ENCODE measurements around the gene CEP170B.

The CEP170B gene

DNA sequence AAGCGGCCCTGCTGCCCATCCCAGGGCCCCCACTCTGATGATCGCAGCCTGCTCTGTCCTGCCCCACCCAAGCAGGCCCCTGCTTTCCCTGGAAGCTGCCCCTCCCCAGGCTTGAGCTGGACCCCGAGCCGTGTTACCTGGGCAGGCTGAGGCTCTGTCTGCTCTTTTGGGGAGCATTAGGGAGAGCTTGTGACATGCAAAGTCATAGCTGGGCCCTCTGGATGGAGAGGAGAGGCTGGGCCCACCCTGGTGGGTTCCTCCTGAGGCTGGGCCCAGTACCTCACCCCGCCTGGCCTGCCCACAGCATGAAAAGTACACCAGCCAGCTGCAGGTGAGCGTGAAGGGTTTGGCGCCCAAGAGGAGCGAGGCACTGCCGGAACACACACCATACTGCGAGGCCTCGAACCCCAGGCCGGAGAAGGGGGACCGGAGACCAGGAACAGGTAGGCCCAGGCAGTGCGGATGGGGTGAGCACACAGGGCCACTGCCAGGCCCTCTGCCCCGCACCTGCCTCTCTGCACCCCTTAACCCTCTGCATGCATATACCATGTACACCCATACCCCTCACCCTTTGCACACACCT, 15.0 kb downstream of the CEP170B start:
- H3K27me3 ChIP-seq (ENCODE audit: insufficient read depth, poor library complexity, severe bottlenecking) = peaks cover 10% of the 10 kb centered on the region
- TF ChIP-seq, protein P1, sequence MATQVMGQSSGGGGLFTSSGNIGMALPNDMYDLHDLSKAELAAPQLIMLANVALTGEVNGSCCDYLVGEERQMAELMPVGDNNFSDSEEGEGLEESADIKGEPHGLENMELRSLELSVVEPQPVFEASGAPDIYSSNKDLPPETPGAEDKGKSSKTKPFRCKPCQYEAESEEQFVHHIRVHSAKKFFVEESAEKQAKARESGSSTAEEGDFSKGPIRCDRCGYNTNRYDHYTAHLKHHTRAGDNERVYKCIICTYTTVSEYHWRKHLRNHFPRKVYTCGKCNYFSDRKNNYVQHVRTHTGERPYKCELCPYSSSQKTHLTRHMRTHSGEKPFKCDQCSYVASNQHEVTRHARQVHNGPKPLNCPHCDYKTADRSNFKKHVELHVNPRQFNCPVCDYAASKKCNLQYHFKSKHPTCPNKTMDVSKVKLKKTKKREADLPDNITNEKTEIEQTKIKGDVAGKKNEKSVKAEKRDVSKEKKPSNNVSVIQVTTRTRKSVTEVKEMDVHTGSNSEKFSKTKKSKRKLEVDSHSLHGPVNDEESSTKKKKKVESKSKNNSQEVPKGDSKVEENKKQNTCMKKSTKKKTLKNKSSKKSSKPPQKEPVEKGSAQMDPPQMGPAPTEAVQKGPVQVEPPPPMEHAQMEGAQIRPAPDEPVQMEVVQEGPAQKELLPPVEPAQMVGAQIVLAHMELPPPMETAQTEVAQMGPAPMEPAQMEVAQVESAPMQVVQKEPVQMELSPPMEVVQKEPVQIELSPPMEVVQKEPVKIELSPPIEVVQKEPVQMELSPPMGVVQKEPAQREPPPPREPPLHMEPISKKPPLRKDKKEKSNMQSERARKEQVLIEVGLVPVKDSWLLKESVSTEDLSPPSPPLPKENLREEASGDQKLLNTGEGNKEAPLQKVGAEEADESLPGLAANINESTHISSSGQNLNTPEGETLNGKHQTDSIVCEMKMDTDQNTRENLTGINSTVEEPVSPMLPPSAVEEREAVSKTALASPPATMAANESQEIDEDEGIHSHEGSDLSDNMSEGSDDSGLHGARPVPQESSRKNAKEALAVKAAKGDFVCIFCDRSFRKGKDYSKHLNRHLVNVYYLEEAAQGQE (IDR thresholded peaks at IDR 0.05; ENCODE audit: insufficient replicate concordance, low read depth) = no peak
- no peak for TF ChIP-seq GABPA (IDR thresholded peaks at IDR 0.05; ENCODE audit: low read depth)
- no peak for TF ChIP-seq POLR2AphosphoS5 (IDR thresholded peaks at IDR 0.05; ENCODE audit: low read depth)
- TF ChIP-seq SPI1 (IDR thresholded peaks at IDR 0.05; ENCODE audit: borderline replicate concordance, low read depth) = no peak
- TF ChIP-seq, protein P2, sequence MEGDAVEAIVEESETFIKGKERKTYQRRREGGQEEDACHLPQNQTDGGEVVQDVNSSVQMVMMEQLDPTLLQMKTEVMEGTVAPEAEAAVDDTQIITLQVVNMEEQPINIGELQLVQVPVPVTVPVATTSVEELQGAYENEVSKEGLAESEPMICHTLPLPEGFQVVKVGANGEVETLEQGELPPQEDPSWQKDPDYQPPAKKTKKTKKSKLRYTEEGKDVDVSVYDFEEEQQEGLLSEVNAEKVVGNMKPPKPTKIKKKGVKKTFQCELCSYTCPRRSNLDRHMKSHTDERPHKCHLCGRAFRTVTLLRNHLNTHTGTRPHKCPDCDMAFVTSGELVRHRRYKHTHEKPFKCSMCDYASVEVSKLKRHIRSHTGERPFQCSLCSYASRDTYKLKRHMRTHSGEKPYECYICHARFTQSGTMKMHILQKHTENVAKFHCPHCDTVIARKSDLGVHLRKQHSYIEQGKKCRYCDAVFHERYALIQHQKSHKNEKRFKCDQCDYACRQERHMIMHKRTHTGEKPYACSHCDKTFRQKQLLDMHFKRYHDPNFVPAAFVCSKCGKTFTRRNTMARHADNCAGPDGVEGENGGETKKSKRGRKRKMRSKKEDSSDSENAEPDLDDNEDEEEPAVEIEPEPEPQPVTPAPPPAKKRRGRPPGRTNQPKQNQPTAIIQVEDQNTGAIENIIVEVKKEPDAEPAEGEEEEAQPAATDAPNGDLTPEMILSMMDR (IDR thresholded peaks at IDR 0.05; ENCODE audit: insufficient read depth, low read length) = no peak
- DNase-seq (ENCODE audit: low read depth in 1 of 2, low spot score in 1 of 2) = no peak
- no peak overlapping the region for H3K27ac ChIP-seq (replicated peaks)
- H3K4me3 ChIP-seq (replicated peaks; ENCODE audit: insufficient read depth, low read length) = no peak overlapping the region

DNA sequence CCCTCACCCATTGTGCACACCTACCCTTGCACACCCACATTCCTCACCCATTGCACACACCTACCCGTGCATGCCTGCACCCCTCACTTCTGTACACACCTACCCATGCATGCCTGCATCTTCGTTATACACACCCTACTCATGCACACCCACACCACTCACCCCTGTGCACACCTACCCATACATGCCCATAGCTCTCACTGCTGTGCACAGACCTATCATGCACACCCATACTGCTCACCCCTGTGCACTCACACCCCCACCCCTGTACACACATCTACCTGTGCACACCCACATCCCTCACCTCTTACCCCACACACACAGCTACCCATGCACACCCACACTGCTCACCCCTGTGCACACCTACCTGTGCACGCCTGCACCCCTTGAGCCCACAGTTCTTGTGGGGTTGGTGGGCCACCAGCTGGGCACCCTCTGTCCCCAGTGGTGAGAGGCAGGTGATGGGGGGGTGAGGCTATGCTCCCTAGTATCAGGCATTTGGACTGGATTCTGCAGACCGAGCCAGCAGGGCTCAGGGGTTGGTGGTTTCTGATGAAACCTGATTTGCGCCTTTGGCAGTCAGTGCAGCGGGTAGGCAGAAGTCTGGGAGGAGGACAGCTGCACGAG, 15.6 kb downstream of the CEP170B start:
- no peak overlapping the region for H3K4me3 ChIP-seq (replicated peaks; ENCODE audit: insufficient read depth, low read length)
- TF ChIP-seq GABPA (IDR thresholded peaks at IDR 0.05; ENCODE audit: low read depth) (no peak), POLR2AphosphoS5 (IDR thresholded peaks at IDR 0.05; ENCODE audit: low read depth) (no peak)
- TF ChIP-seq, protein P1 (IDR thresholded peaks at IDR 0.05; ENCODE audit: insufficient replicate concordance, low read depth) = no peak
- no peak overlapping the region for H3K27ac ChIP-seq (replicated peaks)
- DNase-seq (ENCODE audit: low read depth in 1 of 2, low spot score in 1 of 2) = no peak
- H3K27me3 ChIP-seq (ENCODE audit: insufficient read depth, poor library complexity, severe bottlenecking) = peaks cover 10% of the 10 kb centered on the region

DNA sequence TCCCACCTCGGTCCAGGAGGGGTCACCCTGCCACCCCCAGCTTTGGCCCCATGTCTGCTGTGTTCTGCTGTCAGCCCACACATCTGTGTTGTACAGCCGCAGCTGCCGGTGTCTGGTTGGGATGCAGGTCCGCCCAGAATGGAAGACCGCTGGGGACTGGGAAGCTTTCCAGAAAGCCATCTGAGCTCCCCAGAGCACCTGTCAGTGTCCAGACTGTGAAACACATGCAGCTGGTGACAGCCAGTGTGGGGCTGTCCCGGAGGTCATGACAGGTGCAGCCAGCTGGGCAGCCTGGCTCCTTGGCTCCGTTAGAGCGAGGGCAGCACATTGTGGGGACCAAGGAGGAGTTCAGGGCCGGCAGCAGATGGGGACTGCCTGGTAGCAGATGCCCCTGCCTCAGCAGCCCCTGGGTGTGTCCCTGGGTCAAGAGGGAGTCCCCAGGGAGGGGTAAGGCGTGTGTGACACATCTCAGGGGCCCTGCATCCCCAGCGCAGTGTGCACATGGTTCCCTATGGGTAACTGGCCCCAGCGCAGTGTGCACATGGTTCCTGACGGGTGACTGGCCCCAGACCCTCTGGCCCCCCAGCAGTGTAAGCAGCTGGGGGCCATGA, 16.4 kb downstream of the CEP170B start:
- no peak for DNase-seq (ENCODE audit: low read depth in 1 of 2, low spot score in 1 of 2)
- TF ChIP-seq, protein P2 (IDR thresholded peaks at IDR 0.05; ENCODE audit: insufficient read depth, low read length) = no peak
- TF ChIP-seq GABPA (IDR thresholded peaks at IDR 0.05; ENCODE audit: low read depth) (no peak), POLR2AphosphoS5 (IDR thresholded peaks at IDR 0.05; ENCODE audit: low read depth) (no peak), SPI1 (IDR thresholded peaks at IDR 0.05; ENCODE audit: borderline replicate concordance, low read depth) (no peak)
- TF ChIP-seq, protein P1 (IDR thresholded peaks at IDR 0.05; ENCODE audit: insufficient replicate concordance, low read depth) = no peak
- Histone ChIP-seq H3K4me3 (replicated peaks; ENCODE audit: insufficient read depth, low read length) (no peak overlapping the region), H3K27me3 (ENCODE audit: insufficient read depth, poor library complexity, severe bottlenecking) (peaks cover 10% of the 10 kb centered on the region), H3K27ac (replicated peaks) (no peak overlapping the region)
